Mesenchymal stem cell (in vitro differentiated cells and primary cell): ENCODE data around the gene NAA60. TPM values are rescaled to one million over a fixed set of nuclear protein-coding genes. Genes with fewer than 3 reads are reported as not detected.
A peak's percentile ranks its signal among the peaks of the same experiment; 100 is the strongest.

Experiments used
- DNase-seq: peaks from one replicate; pipeline ENCODE4 v3.0.0-alpha.2; 2013
- H2AFZ ChIP-seq: one replicate; pipeline ENCODE4 v1.6.1; 2013; ENCODE audit warnings: low read depth, mild to moderate bottlenecking, control low read depth, inconsistent platforms, low read length, moderate library complexity
- H2AK5ac ChIP-seq: 2 replicates; pipeline ENCODE4 v1.6.1; 2013; ENCODE audit warnings: low read length, moderate library complexity, mild to moderate bottlenecking, inconsistent platforms; ENCODE audit not compliant: severe bottlenecking
- H2BK120ac ChIP-seq: one replicate; pipeline ENCODE4 v1.6.1; 2013; ENCODE audit warnings: low read depth, mild to moderate bottlenecking, inconsistent platforms, low read length, moderate library complexity
- H2BK12ac ChIP-seq, 2 experiments: one replicate each; pipeline ENCODE4 v1.6.1; 2013; ENCODE audit warnings: inconsistent platforms in 2 of 2, low read length in 2 of 2, mild to moderate bottlenecking in 2 of 2, moderate library complexity in 2 of 2, control low read depth in 1 of 2
- H2BK15ac ChIP-seq: one replicate; pipeline ENCODE4 v1.6.1; 2013; ENCODE audit warnings: mild to moderate bottlenecking, low read depth, inconsistent platforms; ENCODE audit not compliant: poor library complexity, severe bottlenecking
- H2BK5ac ChIP-seq: 2 replicates; pipeline ENCODE4 v1.6.1; 2013; ENCODE audit warnings: low read depth, mild to moderate bottlenecking, low read length, control low read depth, inconsistent platforms; ENCODE audit not compliant: poor library complexity, severe bottlenecking
- H3K14ac ChIP-seq, 2 experiments: one replicate each; pipeline ENCODE4 v1.6.1; 2013; ENCODE audit warnings: inconsistent platforms in 2 of 2, low read length in 2 of 2, control low read depth in 1 of 2, mild to moderate bottlenecking in 1 of 2, moderate library complexity in 1 of 2
- H3K18ac ChIP-seq, 2 experiments: one replicate each; pipeline ENCODE4 v1.6.1; 2013; ENCODE audit warnings: inconsistent platforms in 2 of 2, low read length in 2 of 2, control low read depth in 1 of 2, low read depth in 1 of 2, mild to moderate bottlenecking in 1 of 2
- H3K23ac ChIP-seq, 2 experiments: one replicate each; pipeline ENCODE4 v1.6.1; 2013; ENCODE audit warnings: inconsistent platforms in 2 of 2, low read length in 2 of 2, mild to moderate bottlenecking in 2 of 2, moderate library complexity in 2 of 2, control low read depth in 1 of 2
- H3K27ac ChIP-seq: 2 replicates; pipeline ENCODE4 v1.5.1; 2013; ENCODE audit warnings: mild to moderate bottlenecking, moderate library complexity, low read length, control low read depth, inconsistent platforms; ENCODE audit not compliant: poor library complexity, severe bottlenecking
- H3K27me3 ChIP-seq, 2 experiments: 2 replicates each; pipeline versions ENCODE4 v1.6.1 to v1.7.0; 2013; ENCODE audit warnings: low read length in 2 of 2, mild to moderate bottlenecking in 2 of 2, moderate library complexity in 2 of 2, control low read depth in 1 of 2, inconsistent platforms in 1 of 2; ENCODE audit not compliant: control insufficient read depth in 1 of 2, insufficient read depth in 1 of 2
- H3K36me3 ChIP-seq, 2 experiments: 2 replicates each; pipeline versions ENCODE4 v1.6.1 to v1.7.0; 2013; ENCODE audit warnings: low read length in 2 of 2, control low read depth in 1 of 2, inconsistent platforms in 1 of 2, low read depth in 1 of 2, mild to moderate bottlenecking in 1 of 2; ENCODE audit not compliant: insufficient read depth in 2 of 2, control insufficient read depth in 1 of 2
- H3K4ac ChIP-seq, 2 experiments: one replicate each; pipeline ENCODE4 v1.6.1; 2013; ENCODE audit warnings: inconsistent platforms in 2 of 2, low read length in 2 of 2, mild to moderate bottlenecking in 2 of 2, moderate library complexity in 2 of 2, control low read depth in 1 of 2, low read depth in 1 of 2
- H3K4me1 ChIP-seq: 2 replicates; pipeline ENCODE4 v1.6.1; 2013; ENCODE audit warnings: low read depth, low read length, control low read depth; ENCODE audit not compliant: control insufficient read depth, insufficient read depth
- H3K4me2 ChIP-seq: 2 replicates; pipeline ENCODE4 v1.6.1; 2013; ENCODE audit warnings: low read length, mild to moderate bottlenecking, inconsistent platforms; ENCODE audit not compliant: poor library complexity, severe bottlenecking
- H3K4me3 ChIP-seq, 2 experiments: 2 replicates each; pipeline versions ENCODE4 v1.5.1 to v1.7.0; 2013; ENCODE audit warnings: low read length in 2 of 2, mild to moderate bottlenecking in 2 of 2, control low read depth in 1 of 2, low read depth in 1 of 2; ENCODE audit not compliant: insufficient read depth in 1 of 2
- H3K79me1 ChIP-seq: replicated peaks from 2 replicates; pipeline ENCODE4 v1.6.1; 2013; ENCODE audit warnings: mild to moderate bottlenecking, control low read depth, low read length, inconsistent platforms; ENCODE audit not compliant: poor library complexity, severe bottlenecking
- H3K9ac ChIP-seq: 2 replicates; pipeline ENCODE4 v1.7.0; 2013; ENCODE audit warnings: mild to moderate bottlenecking, low read length, moderate library complexity
- H3K9me3 ChIP-seq: 2 replicates; pipeline ENCODE4 v1.7.0; 2013; ENCODE audit warnings: mild to moderate bottlenecking, low read length; ENCODE audit not compliant: control insufficient read depth
- H4K8ac ChIP-seq: one replicate; pipeline ENCODE4 v1.6.1; 2013; ENCODE audit warnings: inconsistent platforms, mild to moderate bottlenecking, low read length, moderate library complexity
- H4K91ac ChIP-seq: one replicate; pipeline ENCODE4 v1.6.1; 2013; ENCODE audit warnings: mild to moderate bottlenecking, low read length, inconsistent platforms
- WGBS: methylation state at CpG from one replicate; pipeline ENCODE4 v1.1.7; 2013; ENCODE audit warnings: mixed read lengths; 5-methylcytosine and 5-hydroxymethylcytosine counted together
- polyA plus RNA-seq, 2 experiments: library from polyadenylated mRNA; stranded (reverse); fragments of 200-250 nt; gene quantifications; one replicate each; pipeline ENCODE4 v1.2.3, GENCODE V29; 2013

The NAA60 gene
- 57.5 TPM for polyA plus RNA-seq (2013, experiment 1 of 2)
- 57.4 TPM for polyA plus RNA-seq (2013, experiment 2 of 2)

GRCh38 chr16:3443108-3444031 lies at the start of gene NAA60, which contains the start of gene ZNF597:
Gene NAA60 (plus strand): TSS chr16:3443680. CDS start chr16:3476228, 32,548 bp downstream.
Gene ZNF597 (minus strand): TSS chr16:3443504. CDS start chr16:3443153, 351 bp downstream.
- peaks cover 7 to 35% of the 10 kb centered on the region in 2 experiments for H3K36me3 ChIP-seq
- peak within 1 kb of the TSS; percentile 100 for H3K9ac ChIP-seq
- H3K4ac ChIP-seq = peak within 1 kb of the TSS; percentile 19 to 35
- H4K91ac ChIP-seq = no peak within 1 kb of the TSS
- peaks cover 1% of the 10 kb centered on the region for H3K4me1 ChIP-seq
- H3K27me3 ChIP-seq = no peaks in the 10 kb centered on the region
- H3K27ac ChIP-seq = peak within 1 kb of the TSS; percentile 37
- H2BK15ac ChIP-seq = no peak within 1 kb of the TSS
- peak; percentile 97 for DNase-seq
- H3K14ac ChIP-seq = peak within 1 kb of the TSS in 1 of 2 experiments; percentile 36
- peaks cover 6% of the 10 kb centered on the region for H3K79me1 ChIP-seq
- H3K4me3 ChIP-seq = peak within 1 kb of the TSS; percentile 73 to 96
- 57% methylated on average over 61 of the region's 61 CpGs for WGBS
- peak within 1 kb of the TSS; percentile 79 for H3K4me2 ChIP-seq
- no peak within 1 kb of the TSS for H2BK5ac ChIP-seq
- H2AK5ac ChIP-seq = no peak within 1 kb of the TSS
- peak within 1 kb of the TSS in 1 of 2 experiments; percentile 15 for H2BK12ac ChIP-seq
- H3K23ac ChIP-seq = no peak within 1 kb of the TSS
- peak within 1 kb of the TSS in 1 of 2 experiments; percentile 25 for H3K18ac ChIP-seq
- H2AFZ ChIP-seq = no peak within 1 kb of the TSS
- no peak within 1 kb of the TSS for H2BK120ac ChIP-seq
- peaks cover 14% of the 10 kb centered on the region for H3K9me3 ChIP-seq
- no peak within 1 kb of the TSS for H4K8ac ChIP-seq

GRCh38 chr16:3400446-3400778 lies 43.1 kb upstream of the NAA60 start:
- Histone ChIP-seq H2AK5ac (no peak overlapping the region), H3K36me3 (peaks cover 43 to 59% of the 10 kb centered on the region in 2 experiments), H3K27ac (peak overlapping the region; percentile 39), H3K9me3 (peaks cover 44% of the 10 kb centered on the region), H3K18ac (peak overlapping the region; percentile 50 to 68), H3K4me1 (peaks cover 4% of the 10 kb centered on the region), H3K9ac (peak overlapping the region; percentile 98), H3K14ac (peak overlapping the region in 1 of 2 experiments; percentile 64), H3K4me2 (peak overlapping the region; percentile 64), H2BK15ac (no peak overlapping the region), H3K4ac (peak overlapping the region in 1 of 2 experiments; percentile 74), H3K79me1 (peaks cover 50% of the 10 kb centered on the region), H4K91ac (peak overlapping the region; percentile 31), H2BK12ac (peak overlapping the region in 1 of 2 experiments; percentile 26), H2BK120ac (peak overlapping the region; percentile 9), H3K4me3 (peak overlapping the region; percentile 81 to 95), H2BK5ac (no peak overlapping the region), H3K23ac (no peak overlapping the region), H4K8ac (peak overlapping the region; percentile 47), H2AFZ (peak overlapping the region; percentile 72), H3K27me3 (no peaks in the 10 kb centered on the region)
- no peak for DNase-seq
- WGBS = 0% methylated on average over 17 of the region's 18 CpGs

- Histone ChIP-seq H3K4ac (peak within 1 kb of the TSS; percentile 59 to 83), H2AFZ (peak within 1 kb of the TSS; percentile 85), H3K4me2 (peak within 1 kb of the TSS; percentile 75), H3K14ac (peak within 1 kb of the TSS in 1 of 2 experiments; percentile 86), H3K9ac (peak within 1 kb of the TSS; percentile 98), H3K27me3 (no peaks in the 10 kb centered on the region), H4K8ac (peak within 1 kb of the TSS; percentile 79), H3K79me1 (peaks cover 45% of the 10 kb centered on the region), H2BK12ac (peak within 1 kb of the TSS in 1 of 2 experiments; percentile 26), H3K23ac (peak within 1 kb of the TSS in 1 of 2 experiments; percentile 75), H3K4me3 (peak within 1 kb of the TSS; percentile 84 to 95), H3K18ac (peak within 1 kb of the TSS; percentile 84 to 90), H2BK120ac (peak within 1 kb of the TSS; percentile 9), H3K4me1 (peaks cover 4% of the 10 kb centered on the region), H2BK15ac (no peak within 1 kb of the TSS), H4K91ac (peak within 1 kb of the TSS; percentile 75), H3K9me3 (peaks cover 46% of the 10 kb centered on the region), H3K27ac (peak within 1 kb of the TSS; percentile 76), H2BK5ac (peak within 1 kb of the TSS; percentile 71), H3K36me3 (peaks cover 43 to 59% of the 10 kb centered on the region in 2 experiments), H2AK5ac (no peak within 1 kb of the TSS)
- WGBS = under 1% methylated on average over 90 of the region's 95 CpGs
- peak; percentile 99 for DNase-seq
Observed at GRCh38 chr16:3400779-3401688, 42.4 kb upstream of the NAA60 start, which contains the start of the genes ZNF174 and ZSCAN32. Gene ZNF174 (plus strand): TSS chr16:3401215. CDS start chr16:3402005, 790 bp downstream. Gene ZSCAN32 (minus strand): TSS chr16:3401004. CDS start chr16:3397557, 3,447 bp downstream.
